Thyroid gland (tissue), 4 donors: ENCODE data around the gene KY. TPM values are rescaled to one million over a fixed set of nuclear protein-coding genes. Genes with fewer than 3 reads are reported as not detected.

Source experiments
- DNase-seq, 2 donors: peaks; one replicate each; pipeline ENCODE4 v3.0.0-alpha.2; 2019
- H3K27ac ChIP-seq, 3 donors: fragments of 200-600 bp; sonication (generic); 1 replicate in 2 of 3; 2 replicates in 1 of 3; pipeline ENCODE4 v1.5.1; 2016 to 2019; ENCODE audit warnings: mild to moderate bottlenecking in 1 of 3, moderate library complexity in 1 of 3
- H3K27me3 ChIP-seq: fragments of 200-600 bp; sonication (generic); one replicate; pipeline ENCODE4 v1.5.1; 2019
- H3K36me3 ChIP-seq, 2 donors: fragments of 200-600 bp; sonication (generic); one replicate each; pipeline ENCODE4 v1.5.1; 2016 to 2019
- H3K4me1 ChIP-seq, 2 donors: fragments of 200-600 bp; sonication (generic); one replicate each; pipeline ENCODE4 v1.5.1; 2017 to 2019
- H3K4me3 ChIP-seq, 3 donors: fragments of 200-600 bp; sonication (generic); replicated peaks in 1 of 3; 1 replicate in 2 of 3; 2 replicates in 1 of 3; pipeline ENCODE4 v1.5.1; 2016; ENCODE audit warnings: mild to moderate bottlenecking in 1 of 3
- H3K9me3 ChIP-seq: fragments of 200-600 bp; sonication (generic); one replicate; pipeline ENCODE4 v1.5.1; 2017
- CTCF ChIP-seq, 6 experiments: fragments of 200-600 bp in 3 of 6; fragments of 450-650 bp in 3 of 6; sonication (generic) in 3 of 6; IDR thresholded peaks; one replicate each; pipeline ENCODE4 v1.5.1; 2016 to 2019; ENCODE audit warnings: antibody characterized with exemption in 6 of 6, mild to moderate bottlenecking in 2 of 6, inconsistent platforms in 1 of 6, moderate library complexity in 1 of 6
- POLR2A ChIP-seq, 2 donors: fragments of 450-650 bp; IDR thresholded peaks; one replicate each; pipeline ENCODE4 v1.6.1; 2017; ENCODE audit warnings: antibody characterized with exemption in 2 of 2, mild to moderate bottlenecking in 2 of 2, moderate library complexity in 1 of 2
- WGBS, 2 donors: methylation state at CpG; one replicate each; pipeline ENCODE4 v1.1.5; 2017; 5-methylcytosine and 5-hydroxymethylcytosine counted together
- intact Hi-C: fragments of 100-400 bp; cut with DNase I; formaldehyde crosslinking; loops from one replicate; pipeline ENCODE4 v1.15.1; 2023
- total RNA-seq, 4 donors: library from RNA; depleted of rRNA; stranded (reverse); fragments of >200 nt; gene quantifications; one replicate each; pipeline ENCODE4 v1.2.3, GENCODE V29; 2016

Gene KY
- total RNA-seq, 4 donors from 2014 or later, result 3.2 to 10.2 (median 7.2) TPM

- Histone ChIP-seq H3K4me3 (no peak overlapping the region), H3K27ac (no peak overlapping the region), H3K36me3 (no peaks in the 10 kb centered on the region), H3K4me1 (no peaks in the 10 kb centered on the region), H3K9me3 (no peaks in the 10 kb centered on the region), H3K27me3 (no peaks in the 10 kb centered on the region)
- 81 to 83% methylated on average over 11 of the region's 11 CpGs for WGBS, 2 donors
- intact Hi-C loops, result no loop called here
- TF ChIP-seq CTCF (IDR thresholded peaks at IDR 0.05) (no peak), POLR2A (IDR thresholded peaks at IDR 0.05) (no peak)
- no peak for DNase-seq
Measured at GRCh38 chr3:134644731-134645514, 5.9 kb downstream of the KY start.

- 85 to 98% methylated on average over 7 of the region's 8 CpGs for WGBS, 2 donors
- intact Hi-C loops, result no loop called here
- Histone ChIP-seq H3K27me3 (no peaks in the 10 kb centered on the region), H3K9me3 (no peaks in the 10 kb centered on the region), H3K27ac (no peak overlapping the region), H3K4me1 (no peaks in the 10 kb centered on the region), H3K4me3 (no peak overlapping the region), H3K36me3 (no peaks in the 10 kb centered on the region)
- TF ChIP-seq POLR2A (IDR thresholded peaks at IDR 0.05), result no peak
- no peak for TF ChIP-seq CTCF (IDR thresholded peaks at IDR 0.05)
- DNase-seq, result no peak
Measured at GRCh38 chr3:134643150-134643675, 7.6 kb downstream of the KY start.

- intact Hi-C loops, result no loop called here
- no peak overlapping the region for H3K27ac ChIP-seq
- no peaks in the 10 kb centered on the region for H3K36me3 ChIP-seq
- TF ChIP-seq POLR2A (IDR thresholded peaks at IDR 0.05) (no peak), CTCF (IDR thresholded peaks at IDR 0.05) (no peak)
- no peak overlapping the region for H3K4me3 ChIP-seq
- no peaks in the 10 kb centered on the region for H3K27me3 ChIP-seq
- H3K9me3 ChIP-seq, result no peaks in the 10 kb centered on the region
- no peaks in the 10 kb centered on the region for H3K4me1 ChIP-seq
- 91 to 98% methylated on average over 5 of the region's 5 CpGs for WGBS, 2 donors
- no peak for DNase-seq
Measured at GRCh38 chr3:134642445-134643149, 8.2 kb downstream of the KY start.

- no peak for DNase-seq
- TF ChIP-seq CTCF (IDR thresholded peaks at IDR 0.05), result no peak
- TF ChIP-seq POLR2A (IDR thresholded peaks at IDR 0.05), result no peak
- Histone ChIP-seq H3K36me3 (no peaks in the 10 kb centered on the region), H3K27ac (no peak overlapping the region), H3K4me3 (no peak overlapping the region), H3K4me1 (no peaks in the 10 kb centered on the region), H3K9me3 (no peaks in the 10 kb centered on the region), H3K27me3 (no peaks in the 10 kb centered on the region)
- WGBS, 2 donors, result 85 to 91% methylated on average over 4 of the region's 4 CpGs
- intact Hi-C loops, result no loop called here
Measured at GRCh38 chr3:134641671-134642300, 9.0 kb downstream of the KY start.
